Amniotic stem cell (primary cell): Measurements from ENCODE around the gene IMMP2L.

Experiments
- DNase-seq: peaks from one replicate; lab custom pipeline; 2025; lab: John Stamatoyannopoulos, UW

The IMMP2L gene

DNA sequence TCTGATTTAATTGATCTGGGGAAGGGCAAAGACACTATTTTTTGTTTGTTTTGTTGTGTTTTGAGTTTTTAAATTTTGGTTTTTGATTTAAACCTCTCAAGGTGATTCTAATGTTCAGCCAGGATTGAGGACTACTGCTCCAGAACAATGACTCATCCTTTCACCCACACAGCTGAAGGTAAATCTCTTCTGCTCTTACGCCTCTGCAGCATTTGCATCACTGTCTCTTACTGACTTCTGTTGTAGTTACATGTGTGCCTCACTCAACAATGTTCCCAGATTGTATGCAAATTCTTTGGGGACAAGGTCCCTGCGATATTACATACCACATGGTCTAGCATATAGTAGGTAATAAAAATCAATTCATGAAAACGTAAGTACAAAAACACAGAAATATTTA, 938.9 kb downstream of the IMMP2L start:
- DNase-seq = no peak

DNA sequence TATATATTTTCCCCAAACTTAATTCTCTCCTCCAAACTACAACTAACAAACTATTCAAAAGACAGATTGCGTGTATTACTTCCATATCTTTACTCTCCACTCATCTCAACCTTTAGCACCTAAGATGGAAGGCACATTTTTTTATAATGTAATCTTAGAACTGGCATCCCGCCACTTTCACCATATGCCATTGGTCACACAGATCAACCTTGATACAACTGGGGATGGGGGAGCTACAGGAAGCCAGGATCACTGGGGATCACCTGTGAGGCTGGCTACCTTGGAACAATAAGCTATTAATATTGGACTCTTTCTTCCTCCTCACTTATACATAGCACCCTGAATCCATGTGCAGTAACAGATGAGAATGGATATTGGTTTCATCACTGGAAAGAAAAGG, 941.0 kb downstream of the IMMP2L start:
- no peak for DNase-seq

DNA sequence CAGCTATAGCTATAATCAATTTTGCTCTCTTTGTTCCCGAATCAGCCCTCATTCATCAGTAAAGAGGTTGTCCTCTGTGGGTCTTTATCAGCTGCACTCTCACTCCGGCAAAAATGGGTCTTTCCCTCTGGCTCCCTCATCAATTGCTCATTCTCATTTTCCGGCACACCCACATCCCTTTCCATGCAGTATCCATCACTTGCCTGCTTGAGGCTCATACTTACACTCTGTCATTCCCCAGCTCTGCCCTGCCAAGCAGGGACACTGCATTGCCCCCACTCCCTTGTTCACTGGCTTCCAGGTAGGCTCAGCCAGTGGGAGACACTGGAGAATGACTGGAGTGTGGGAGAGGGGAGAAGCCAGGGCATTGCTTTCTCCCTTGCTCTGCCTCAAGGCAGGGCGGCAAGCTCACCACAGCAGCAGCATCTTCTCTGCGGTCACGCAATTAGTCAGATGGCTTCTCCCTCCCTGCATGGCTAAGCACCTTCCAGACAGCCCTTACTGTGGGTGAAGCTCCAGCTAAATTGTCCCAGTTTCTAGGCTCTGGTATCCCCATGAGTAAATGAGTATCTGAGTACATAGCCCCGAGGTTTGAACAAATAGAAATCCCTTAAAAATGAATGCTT, 942.1 kb downstream of the IMMP2L start:
- no peak for DNase-seq
